Loucy (cell line): Measurements from ENCODE around the gene FXR1.

Experiments used
- EZH2phosphoT487 ChIP-seq: fragments of 200-600 bp; IDR thresholded peaks from 2 replicates; pipeline ENCODE4 v1.6.1; 2018; ENCODE audit warnings: antibody characterized with exemption, mild to moderate bottlenecking, moderate library complexity, borderline replicate concordance
- TF ChIP-seq, protein P1 (sequence below): fragments of 200-600 bp; sonication (generic); conservative IDR thresholded peaks from 2 replicates; pipeline ENCODE4 v1.5.1; 2014; ENCODE audit warnings: mild to moderate bottlenecking, antibody characterized with exemption, low read length

DNA sequence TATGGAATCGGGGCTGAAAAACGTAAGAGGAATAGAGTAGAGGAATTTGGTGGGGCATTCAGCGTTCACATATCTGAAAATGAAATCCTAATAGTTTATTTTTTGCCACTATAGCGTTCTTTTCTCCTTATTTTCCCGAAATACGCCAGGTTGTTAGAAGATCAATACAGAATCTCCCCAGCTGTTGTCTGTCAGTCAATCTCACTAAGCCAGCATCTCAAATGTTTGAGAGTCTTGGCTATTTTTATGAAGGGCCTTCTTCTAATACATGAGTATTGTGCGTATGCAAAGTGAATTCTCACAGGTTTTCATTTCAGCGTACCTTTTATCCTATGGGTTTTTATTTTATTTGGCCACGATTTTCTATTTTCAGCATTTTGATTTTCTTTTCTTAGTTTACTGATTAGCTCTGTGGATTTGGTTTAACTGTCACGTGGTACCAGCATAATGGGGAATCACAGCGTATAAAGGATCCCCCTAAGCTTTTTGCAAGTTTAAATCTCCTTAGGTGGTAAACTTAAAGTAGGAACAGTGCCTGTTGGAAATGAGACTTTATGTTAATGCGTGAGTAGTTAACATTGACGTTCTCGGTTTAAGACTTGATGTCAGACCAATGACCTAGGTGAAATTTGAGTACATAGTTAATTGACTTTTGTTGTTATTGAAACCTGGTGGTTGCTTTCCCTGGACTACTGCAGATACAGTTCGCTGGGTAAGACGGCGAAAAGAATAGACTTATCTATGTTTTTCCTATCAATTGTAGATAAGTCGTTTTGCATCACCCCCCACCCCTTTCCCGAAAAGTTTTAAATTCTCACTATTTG lies 1.3 kb downstream of the FXR1 start:
- TF ChIP-seq, protein P1, sequence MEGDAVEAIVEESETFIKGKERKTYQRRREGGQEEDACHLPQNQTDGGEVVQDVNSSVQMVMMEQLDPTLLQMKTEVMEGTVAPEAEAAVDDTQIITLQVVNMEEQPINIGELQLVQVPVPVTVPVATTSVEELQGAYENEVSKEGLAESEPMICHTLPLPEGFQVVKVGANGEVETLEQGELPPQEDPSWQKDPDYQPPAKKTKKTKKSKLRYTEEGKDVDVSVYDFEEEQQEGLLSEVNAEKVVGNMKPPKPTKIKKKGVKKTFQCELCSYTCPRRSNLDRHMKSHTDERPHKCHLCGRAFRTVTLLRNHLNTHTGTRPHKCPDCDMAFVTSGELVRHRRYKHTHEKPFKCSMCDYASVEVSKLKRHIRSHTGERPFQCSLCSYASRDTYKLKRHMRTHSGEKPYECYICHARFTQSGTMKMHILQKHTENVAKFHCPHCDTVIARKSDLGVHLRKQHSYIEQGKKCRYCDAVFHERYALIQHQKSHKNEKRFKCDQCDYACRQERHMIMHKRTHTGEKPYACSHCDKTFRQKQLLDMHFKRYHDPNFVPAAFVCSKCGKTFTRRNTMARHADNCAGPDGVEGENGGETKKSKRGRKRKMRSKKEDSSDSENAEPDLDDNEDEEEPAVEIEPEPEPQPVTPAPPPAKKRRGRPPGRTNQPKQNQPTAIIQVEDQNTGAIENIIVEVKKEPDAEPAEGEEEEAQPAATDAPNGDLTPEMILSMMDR: no peak
- TF ChIP-seq EZH2phosphoT487: no peak
